BJ (cell line): ENCODE results near the gene DHRS1. TPM values are rescaled to one million over a fixed set of nuclear protein-coding genes. Genes with fewer than 3 reads are reported as not detected.

Experiments used
- CTCF ChIA-PET: fragments of 350-600 bp; formaldehyde crosslinking; extraction: SDS; loops from one replicate; lab custom pipeline; 2021; ENCODE audit warnings: antibody characterized with exemption, inconsistent platforms; lab: Yijun Ruan, JAX
- POLR2A ChIA-PET: fragments of 300-600 bp; sonication (Branson Sonifier 250); formaldehyde crosslinking; extraction: SDS; loops from one replicate; lab custom pipeline; 2021; ENCODE audit warnings: antibody characterized with exemption; lab: Charles Lee
- DNase-seq: peaks from one replicate; pipeline ENCODE4 v3.0.0-alpha.2; 2011; ENCODE audit warnings: low read depth
- H3K27me3 ChIP-seq: 2 replicates; pipeline ENCODE4 v1.6.0; 2011; ENCODE audit warnings: low read length; ENCODE audit not compliant: control insufficient read depth, insufficient read depth
- H3K36me3 ChIP-seq: 2 replicates; pipeline ENCODE4 v1.5.1; 2011; ENCODE audit warnings: low read length; ENCODE audit not compliant: control insufficient read depth, insufficient read depth
- H3K4me3 ChIP-seq: 2 replicates; pipeline ENCODE4 v1.5.1; 2011; ENCODE audit warnings: low read depth, mild to moderate bottlenecking, control low read depth, low read length
- polyA plus RNA-seq: library from polyadenylated mRNA; depleted of rRNA; stranded (reverse); fragments of >200 nt; gene quantifications from 2 replicates; pipeline ENCODE4 v1.2.3, GENCODE V29; 2011
- TF ChIP-seq, protein P1 (sequence below): IDR thresholded peaks from 2 replicates; pipeline ENCODE4 v1.5.1; 2011; ENCODE audit warnings: low read depth, mild to moderate bottlenecking, control low read depth, inconsistent platforms, low read length, moderate library complexity; ENCODE audit not compliant: insufficient read depth

DHRS1 gene
- polyA plus RNA-seq, 1 experiment = 57.1 TPM

DNA sequence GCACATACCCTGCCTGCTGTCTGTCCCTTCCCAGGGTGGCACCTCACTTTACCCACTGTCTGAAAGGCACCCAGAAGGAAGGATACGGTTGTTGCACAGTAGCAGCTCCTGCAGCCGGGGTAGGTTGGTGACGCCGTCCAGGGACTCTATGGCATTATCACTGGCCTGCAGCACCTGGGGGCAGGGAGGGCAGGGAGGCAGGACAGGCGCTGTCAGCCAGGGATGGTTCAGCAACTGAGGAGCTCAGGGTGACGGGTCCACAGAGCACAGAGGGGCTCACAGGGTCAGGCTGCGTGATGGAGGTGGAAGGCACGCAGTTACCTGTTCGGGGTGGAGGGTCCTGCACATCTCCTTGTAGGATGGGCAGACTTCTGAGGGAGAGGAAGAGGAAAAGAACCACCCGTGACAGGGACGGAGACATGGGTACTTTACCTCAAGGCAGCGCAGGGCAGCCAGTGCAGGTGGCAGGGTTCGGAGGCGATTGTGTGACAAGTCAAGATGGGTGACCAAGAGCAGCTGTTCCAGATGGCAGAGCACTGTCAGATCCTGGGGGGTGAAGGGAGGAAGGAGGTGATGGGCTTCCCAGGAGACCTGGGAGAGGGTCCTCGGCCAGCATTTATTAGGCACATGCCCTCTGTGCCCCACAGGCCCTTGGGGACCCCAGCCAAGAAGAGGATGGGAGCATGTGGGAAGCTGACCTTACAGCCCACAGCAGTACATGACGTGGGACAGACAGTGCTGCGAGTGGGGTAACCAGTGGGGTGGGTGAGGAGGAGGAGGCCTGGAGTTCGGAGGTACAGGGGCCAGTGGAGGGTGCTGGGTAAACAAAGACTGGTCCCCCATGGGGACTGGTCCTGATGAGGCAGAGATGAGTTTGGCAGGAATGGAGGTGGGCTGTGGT, 33.0 kb downstream of the DHRS1 start:
- no peak for DNase-seq
- ChIA-PET CTCF (interaction anchor here (0.9 kb wide), 1 partner anchor 9 kb away, joined by 3 read pairs; no protein-coding TSS in a partner anchor), POLR2A (no interaction called here)
- peaks cover 20% of the 10 kb centered on the region for H3K36me3 ChIP-seq
- H3K4me3 ChIP-seq = no peak overlapping the region
- H3K27me3 ChIP-seq = no peaks in the 10 kb centered on the region
- TF ChIP-seq, protein P1, sequence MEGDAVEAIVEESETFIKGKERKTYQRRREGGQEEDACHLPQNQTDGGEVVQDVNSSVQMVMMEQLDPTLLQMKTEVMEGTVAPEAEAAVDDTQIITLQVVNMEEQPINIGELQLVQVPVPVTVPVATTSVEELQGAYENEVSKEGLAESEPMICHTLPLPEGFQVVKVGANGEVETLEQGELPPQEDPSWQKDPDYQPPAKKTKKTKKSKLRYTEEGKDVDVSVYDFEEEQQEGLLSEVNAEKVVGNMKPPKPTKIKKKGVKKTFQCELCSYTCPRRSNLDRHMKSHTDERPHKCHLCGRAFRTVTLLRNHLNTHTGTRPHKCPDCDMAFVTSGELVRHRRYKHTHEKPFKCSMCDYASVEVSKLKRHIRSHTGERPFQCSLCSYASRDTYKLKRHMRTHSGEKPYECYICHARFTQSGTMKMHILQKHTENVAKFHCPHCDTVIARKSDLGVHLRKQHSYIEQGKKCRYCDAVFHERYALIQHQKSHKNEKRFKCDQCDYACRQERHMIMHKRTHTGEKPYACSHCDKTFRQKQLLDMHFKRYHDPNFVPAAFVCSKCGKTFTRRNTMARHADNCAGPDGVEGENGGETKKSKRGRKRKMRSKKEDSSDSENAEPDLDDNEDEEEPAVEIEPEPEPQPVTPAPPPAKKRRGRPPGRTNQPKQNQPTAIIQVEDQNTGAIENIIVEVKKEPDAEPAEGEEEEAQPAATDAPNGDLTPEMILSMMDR = no peak

DNA sequence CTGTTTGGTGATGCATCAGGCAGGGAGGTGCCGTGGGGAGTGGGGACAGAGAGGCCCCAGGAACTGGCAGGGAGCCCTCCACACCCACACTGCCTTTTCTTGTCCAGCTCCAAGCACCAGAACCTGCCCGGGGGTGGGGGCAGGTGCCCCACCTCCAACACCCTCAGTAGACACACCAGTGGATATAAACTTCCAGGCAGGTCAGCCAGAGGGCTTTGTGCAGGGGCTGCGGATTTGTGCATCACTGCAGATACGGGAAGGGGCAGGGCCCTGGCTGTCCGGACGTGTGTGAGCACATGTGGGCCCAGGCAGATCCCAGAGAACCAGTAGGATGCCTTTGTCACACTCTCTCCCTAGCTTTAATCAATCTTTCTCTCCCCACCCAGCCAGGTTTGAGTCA, 35.3 kb downstream of the DHRS1 start:
- no peak for DNase-seq
- H3K27me3 ChIP-seq = no peaks in the 10 kb centered on the region
- H3K36me3 ChIP-seq = peaks cover 20% of the 10 kb centered on the region
- POLR2A ChIA-PET = no interaction called here
- TF ChIP-seq, protein P1 = no peak
- H3K4me3 ChIP-seq = no peak overlapping the region
- CTCF ChIA-PET = interaction anchor here (1.0 to 3.9 kb wide), 5 partner anchors 12 to 33 kb away, joined by 3 to 15 read pairs (median 3); no protein-coding TSS in a partner anchor

DNA sequence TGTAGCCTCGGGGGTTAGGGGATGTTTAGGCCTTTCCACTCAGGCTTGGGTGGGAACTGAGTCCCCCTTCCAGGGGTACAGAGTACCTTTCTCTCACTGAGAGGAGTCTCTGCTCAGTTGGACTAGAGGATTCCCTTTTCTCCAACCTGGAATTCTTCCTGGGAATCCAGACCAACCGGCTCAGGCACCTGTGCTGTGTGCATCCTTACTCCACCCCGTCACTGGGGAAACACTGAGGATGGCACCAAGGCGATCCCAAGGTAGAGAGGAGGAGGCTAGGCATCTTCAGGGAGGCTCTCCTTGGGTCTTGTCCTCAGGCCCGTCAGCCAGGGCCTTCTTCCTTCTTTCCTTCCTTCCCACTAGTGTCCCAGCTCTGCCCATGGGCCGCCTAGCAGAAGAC, 35.7 kb downstream of the DHRS1 start:
- ChIA-PET CTCF (interaction anchor here (1.0 to 3.9 kb wide), 5 partner anchors 7 to 21 kb away, joined by 3 to 16 read pairs (median 4); partner anchors contain the start of gene RABGGTA), POLR2A (no interaction called here)
- H3K4me3 ChIP-seq = no peak overlapping the region
- TF ChIP-seq, protein P1 = no peak
- H3K27me3 ChIP-seq = no peaks in the 10 kb centered on the region
- no peak for DNase-seq
- peaks cover 17% of the 10 kb centered on the region for H3K36me3 ChIP-seq

DNA sequence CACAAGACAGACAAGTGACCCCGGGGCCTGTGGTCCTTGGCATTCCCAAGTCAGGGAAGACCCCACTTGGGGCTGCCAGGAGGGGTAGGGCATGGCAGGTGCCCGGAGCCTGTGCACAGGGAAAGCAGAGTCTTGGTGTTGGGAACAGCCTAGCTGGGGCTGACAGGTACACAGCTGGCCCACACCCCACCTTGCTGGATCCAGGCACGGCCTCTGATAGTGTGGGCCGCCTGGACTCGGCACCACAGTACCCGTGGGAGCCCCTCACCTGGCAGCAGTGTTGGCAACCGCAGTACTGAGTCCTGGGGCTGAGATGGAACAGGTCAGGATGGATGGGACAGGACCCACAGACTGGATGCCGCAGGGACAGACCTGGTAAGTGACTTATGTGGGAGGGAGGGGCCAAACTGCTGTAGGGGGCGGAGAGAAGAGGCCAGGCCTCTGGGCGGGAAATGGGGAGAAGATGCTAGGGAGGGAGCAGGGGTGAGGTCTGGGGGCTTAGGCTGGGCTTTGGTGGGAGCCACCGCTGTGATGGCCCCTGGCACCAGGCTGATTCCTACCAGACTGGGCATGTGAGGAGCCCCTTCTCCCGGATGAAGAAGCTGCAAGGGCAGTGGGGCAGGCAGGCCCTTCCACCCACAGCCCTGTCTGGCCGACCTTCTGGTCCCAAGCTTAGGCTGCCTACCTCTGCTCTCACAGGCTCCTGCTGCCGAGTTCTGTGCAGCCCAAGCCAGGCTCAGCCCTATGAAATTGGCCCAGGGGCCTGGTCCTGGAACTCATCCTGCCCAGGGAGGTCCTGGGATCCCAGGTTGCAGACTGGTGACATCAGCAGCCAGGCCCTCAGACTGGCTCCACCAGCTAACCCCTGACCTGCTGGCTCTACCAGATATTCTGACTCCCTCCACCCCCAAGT, 36.5 kb downstream of the DHRS1 start, which contains the start of gene TGM1:
TGM1 (minus strand) TSS at position 357 of the 913 bp plus-strand sequence. CDS start 825 bp downstream, outside the sequence.
- CTCF ChIA-PET = interaction anchor here (0.7 to 3.9 kb wide), 6 partner anchors 8 to 169 kb away, joined by 3 to 16 read pairs (median 8); partner anchors contain the start of genes RABGGTA and TINF2
- Histone ChIP-seq H3K27me3 (no peaks in the 10 kb centered on the region), H3K4me3 (no peak within 1 kb of the TSS), H3K36me3 (peaks cover 11% of the 10 kb centered on the region)
- POLR2A ChIA-PET = no interaction called here
- DNase-seq = no peak
- TF ChIP-seq, protein P1 = no peak

DNA sequence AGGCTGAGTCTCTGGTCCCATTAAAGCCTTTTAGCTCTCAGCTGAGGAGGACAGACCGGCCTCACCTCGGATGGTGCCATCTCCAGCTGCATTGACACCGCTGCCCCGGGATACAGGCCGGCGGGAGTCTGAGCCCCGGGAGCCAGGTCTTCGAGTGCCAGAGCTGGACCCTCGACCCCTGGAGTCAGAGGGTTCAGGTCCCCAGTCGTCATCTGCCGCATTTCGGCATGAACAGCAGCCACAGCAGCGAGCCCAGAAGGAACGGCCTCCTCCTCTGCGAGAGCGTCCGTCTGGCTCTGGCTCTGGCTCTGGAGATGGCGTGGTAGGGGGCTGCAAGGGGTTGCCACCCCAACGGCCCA, 37.6 kb downstream of the DHRS1 start:
- Histone ChIP-seq H3K4me3 (no peak overlapping the region), H3K36me3 (peaks cover 8% of the 10 kb centered on the region), H3K27me3 (no peaks in the 10 kb centered on the region)
- no peak for DNase-seq
- TF ChIP-seq, protein P1 = no peak
- POLR2A ChIA-PET = no interaction called here
- CTCF ChIA-PET = interaction anchor here (1.1 to 3.9 kb wide), 5 partner anchors 9 to 170 kb away, joined by 3 to 16 read pairs (median 12); partner anchors contain the start of genes RABGGTA and TINF2
